ENCODE data around the gene TMEM201.

Gene TMEM201

GRCh38 chr1:9654834-9655723 lies 66.4 kb downstream of the TMEM201 start:
- peak; percentile 71 for DNase-seq

GRCh38 chr1:9655836-9656235 lies 67.1 kb downstream of the TMEM201 start:
- no peak for DNase-seq

GRCh38 chr1:9657521-9658032 lies 68.9 kb downstream of the TMEM201 start:
- DNase-seq = peak; percentile 27

- DNase-seq = peak; percentile 25
These were observed 69.5 kb downstream of the TMEM201 start for GRCh38 chr1:9658199-9658598.

- no peak for DNase-seq
These were observed 70.6 kb downstream of the TMEM201 start for GRCh38 chr1:9659328-9659727.

- no peak for DNase-seq
These were observed 74.5 kb downstream of the TMEM201 start for GRCh38 chr1:9663257-9663656.

All from stimulated activated CD4-positive, alpha-beta T cell treated with anti-CD3 and anti-CD28 coated beads, Interleukin-1b, Interleukin-23, amount 100 ng/mL, for 48 hours (primary cell).